ENCODE results near the gene GFY.

Gene GFY

DNA sequence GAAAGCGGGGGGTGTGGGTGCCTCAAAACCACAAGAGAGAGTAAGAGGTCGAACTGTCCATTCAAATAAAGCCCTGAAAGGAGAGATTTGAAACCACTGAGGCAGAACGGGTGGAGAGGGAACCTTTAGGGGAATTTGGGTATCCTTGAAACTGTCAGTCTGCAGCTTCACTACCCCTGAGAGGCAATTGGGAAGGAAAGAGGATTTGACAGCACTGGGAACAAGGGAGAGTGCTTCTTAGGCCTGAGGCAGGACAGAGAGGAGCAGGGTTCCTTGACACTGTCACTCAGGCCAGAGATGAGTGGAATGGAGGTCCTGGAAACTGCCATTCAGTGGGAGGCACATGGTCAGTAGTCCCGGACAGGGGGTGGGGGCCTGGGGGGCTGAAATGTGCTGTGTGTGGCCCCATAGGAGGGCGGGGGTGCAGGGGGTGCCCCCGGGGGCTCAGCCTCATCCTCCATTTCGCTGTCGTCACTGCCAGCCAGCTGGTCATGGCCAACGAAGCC lies 5.0 kb downstream of the GFY start:
- TF ChIP-seq CSDC2 (CRISPR knock-in tag; IDR thresholded peaks at IDR 0.05) = no peak
- TF ChIP-seq ARNTL (CRISPR knock-in tag; IDR thresholded peaks at IDR 0.05; ENCODE audit: borderline replicate concordance, low read depth) = no peak
- TF ChIP-seq, protein P1, sequence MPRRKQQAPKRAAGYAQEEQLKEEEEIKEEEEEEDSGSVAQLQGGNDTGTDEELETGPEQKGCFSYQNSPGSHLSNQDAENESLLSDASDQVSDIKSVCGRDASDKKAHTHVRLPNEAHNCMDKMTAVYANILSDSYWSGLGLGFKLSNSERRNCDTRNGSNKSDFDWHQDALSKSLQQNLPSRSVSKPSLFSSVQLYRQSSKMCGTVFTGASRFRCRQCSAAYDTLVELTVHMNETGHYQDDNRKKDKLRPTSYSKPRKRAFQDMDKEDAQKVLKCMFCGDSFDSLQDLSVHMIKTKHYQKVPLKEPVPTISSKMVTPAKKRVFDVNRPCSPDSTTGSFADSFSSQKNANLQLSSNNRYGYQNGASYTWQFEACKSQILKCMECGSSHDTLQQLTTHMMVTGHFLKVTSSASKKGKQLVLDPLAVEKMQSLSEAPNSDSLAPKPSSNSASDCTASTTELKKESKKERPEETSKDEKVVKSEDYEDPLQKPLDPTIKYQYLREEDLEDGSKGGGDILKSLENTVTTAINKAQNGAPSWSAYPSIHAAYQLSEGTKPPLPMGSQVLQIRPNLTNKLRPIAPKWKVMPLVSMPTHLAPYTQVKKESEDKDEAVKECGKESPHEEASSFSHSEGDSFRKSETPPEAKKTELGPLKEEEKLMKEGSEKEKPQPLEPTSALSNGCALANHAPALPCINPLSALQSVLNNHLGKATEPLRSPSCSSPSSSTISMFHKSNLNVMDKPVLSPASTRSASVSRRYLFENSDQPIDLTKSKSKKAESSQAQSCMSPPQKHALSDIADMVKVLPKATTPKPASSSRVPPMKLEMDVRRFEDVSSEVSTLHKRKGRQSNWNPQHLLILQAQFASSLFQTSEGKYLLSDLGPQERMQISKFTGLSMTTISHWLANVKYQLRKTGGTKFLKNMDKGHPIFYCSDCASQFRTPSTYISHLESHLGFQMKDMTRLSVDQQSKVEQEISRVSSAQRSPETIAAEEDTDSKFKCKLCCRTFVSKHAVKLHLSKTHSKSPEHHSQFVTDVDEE (CRISPR knock-in tag; IDR thresholded peaks at IDR 0.05) = no peak
- TF ChIP-seq, protein P2, sequence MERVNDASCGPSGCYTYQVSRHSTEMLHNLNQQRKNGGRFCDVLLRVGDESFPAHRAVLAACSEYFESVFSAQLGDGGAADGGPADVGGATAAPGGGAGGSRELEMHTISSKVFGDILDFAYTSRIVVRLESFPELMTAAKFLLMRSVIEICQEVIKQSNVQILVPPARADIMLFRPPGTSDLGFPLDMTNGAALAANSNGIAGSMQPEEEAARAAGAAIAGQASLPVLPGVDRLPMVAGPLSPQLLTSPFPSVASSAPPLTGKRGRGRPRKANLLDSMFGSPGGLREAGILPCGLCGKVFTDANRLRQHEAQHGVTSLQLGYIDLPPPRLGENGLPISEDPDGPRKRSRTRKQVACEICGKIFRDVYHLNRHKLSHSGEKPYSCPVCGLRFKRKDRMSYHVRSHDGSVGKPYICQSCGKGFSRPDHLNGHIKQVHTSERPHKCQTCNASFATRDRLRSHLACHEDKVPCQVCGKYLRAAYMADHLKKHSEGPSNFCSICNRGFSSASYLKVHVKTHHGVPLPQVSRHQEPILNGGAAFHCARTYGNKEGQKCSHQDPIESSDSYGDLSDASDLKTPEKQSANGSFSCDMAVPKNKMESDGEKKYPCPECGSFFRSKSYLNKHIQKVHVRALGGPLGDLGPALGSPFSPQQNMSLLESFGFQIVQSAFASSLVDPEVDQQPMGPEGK (CRISPR knock-in tag; IDR thresholded peaks at IDR 0.05; ENCODE audit: borderline replicate concordance) = no peak
- no peak for TF ChIP-seq ZNF70 (CRISPR knock-in tag; IDR thresholded peaks at IDR 0.05)
- TF ChIP-seq ESRRG (CRISPR knock-in tag; IDR thresholded peaks at IDR 0.05) = no peak
- no peak for TF ChIP-seq TOX (CRISPR knock-in tag; IDR thresholded peaks at IDR 0.05; ENCODE audit: borderline replicate concordance)
- no peak for TF ChIP-seq TCF4 (CRISPR knock-in tag; IDR thresholded peaks at IDR 0.05; ENCODE audit: borderline replicate concordance)
- TF ChIP-seq ZC3H10 (CRISPR knock-in tag; IDR thresholded peaks at IDR 0.05) = no peak
- no peak for TF ChIP-seq RARB (CRISPR knock-in tag; IDR thresholded peaks at IDR 0.05)
- TF ChIP-seq ZFP3 (CRISPR knock-in tag; IDR thresholded peaks at IDR 0.05) = no peak
- no peak for ATAC-seq

DNA sequence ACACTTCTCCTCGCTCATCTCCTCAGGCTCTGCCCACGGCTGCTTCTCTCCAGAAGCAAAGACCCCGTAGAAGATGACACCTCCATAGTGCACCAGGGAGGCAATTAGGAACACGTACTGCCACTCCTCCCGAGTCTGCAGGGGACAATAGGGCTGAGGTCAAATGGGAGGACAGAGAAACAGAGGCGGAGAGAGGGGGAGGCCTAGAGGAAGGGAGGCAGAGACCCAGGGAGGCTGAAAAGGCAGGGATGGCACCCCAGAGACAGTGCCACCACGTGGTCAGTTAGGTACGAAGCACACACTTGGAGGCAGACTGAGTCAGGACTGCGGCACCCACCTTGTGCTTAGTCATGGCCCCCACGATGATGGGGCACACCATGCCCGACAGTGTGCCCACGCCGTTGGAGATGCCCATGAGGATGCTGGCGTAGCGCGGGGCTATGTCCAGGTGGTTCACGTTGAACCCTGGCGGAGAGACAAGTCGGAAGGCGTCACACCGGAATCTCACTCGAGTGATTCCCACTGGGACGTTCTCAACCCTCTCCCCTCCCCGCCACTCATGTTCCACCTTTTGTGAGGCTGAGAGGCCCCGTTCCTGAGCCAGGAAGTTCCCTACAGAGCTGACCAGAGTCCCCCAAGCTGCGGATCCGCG lies 5.6 kb downstream of the GFY start:
- peak; percentile 56 for ATAC-seq
- TF ChIP-seq ISL1 (CRISPR knock-in tag; IDR thresholded peaks at IDR 0.05) (no peak), ARNTL (CRISPR knock-in tag; IDR thresholded peaks at IDR 0.05; ENCODE audit: borderline replicate concordance, low read depth) (no peak), PPARA (CRISPR knock-in tag; IDR thresholded peaks at IDR 0.05; ENCODE audit: borderline replicate concordance) (no peak), BACH2 (CRISPR knock-in tag; IDR thresholded peaks at IDR 0.05; ENCODE audit: borderline replicate concordance) (no peak), GLIS3 (CRISPR knock-in tag; IDR thresholded peaks at IDR 0.05) (no peak), ZNF70 (CRISPR knock-in tag; IDR thresholded peaks at IDR 0.05) (no peak), SNAI2 (CRISPR knock-in tag; IDR thresholded peaks at IDR 0.05) (no peak), ZFP3 (CRISPR knock-in tag; IDR thresholded peaks at IDR 0.05) (no peak)
- TF ChIP-seq, protein P3, sequence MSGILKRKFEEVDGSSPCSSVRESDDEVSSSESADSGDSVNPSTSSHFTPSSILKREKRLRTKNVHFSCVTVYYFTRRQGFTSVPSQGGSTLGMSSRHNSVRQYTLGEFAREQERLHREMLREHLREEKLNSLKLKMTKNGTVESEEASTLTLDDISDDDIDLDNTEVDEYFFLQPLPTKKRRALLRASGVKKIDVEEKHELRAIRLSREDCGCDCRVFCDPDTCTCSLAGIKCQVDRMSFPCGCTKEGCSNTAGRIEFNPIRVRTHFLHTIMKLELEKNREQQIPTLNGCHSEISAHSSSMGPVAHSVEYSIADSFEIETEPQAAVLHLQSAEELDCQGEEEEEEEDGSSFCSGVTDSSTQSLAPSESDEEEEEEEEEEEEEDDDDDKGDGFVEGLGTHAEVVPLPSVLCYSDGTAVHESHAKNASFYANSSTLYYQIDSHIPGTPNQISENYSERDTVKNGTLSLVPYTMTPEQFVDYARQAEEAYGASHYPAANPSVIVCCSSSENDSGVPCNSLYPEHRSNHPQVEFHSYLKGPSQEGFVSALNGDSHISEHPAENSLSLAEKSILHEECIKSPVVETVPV (CRISPR knock-in tag; IDR thresholded peaks at IDR 0.05) = no peak

DNA sequence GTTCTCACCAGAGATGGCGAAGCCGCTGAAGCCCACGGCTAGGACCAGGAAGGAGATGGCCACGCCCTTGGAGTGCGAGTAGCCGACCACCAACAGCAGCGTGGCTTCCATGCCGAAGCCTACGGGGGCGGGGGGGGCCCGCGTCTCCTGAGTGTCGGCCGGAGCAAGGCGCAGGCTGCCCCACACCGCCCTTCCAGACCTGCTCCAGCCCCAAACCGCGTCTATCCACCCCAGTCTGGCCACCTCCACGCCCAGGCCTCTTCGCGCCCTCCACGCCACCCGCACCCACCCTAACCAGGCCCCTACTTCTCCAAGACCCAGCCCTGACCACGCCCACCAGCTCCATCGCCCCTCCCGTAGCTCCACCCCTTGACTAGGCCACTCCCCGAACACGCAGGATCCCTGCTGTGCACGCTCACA lies 6.2 kb downstream of the GFY start:
- peak; percentile 40; the same call in 2 of the 3 replicates for ATAC-seq
- TF ChIP-seq, protein P1 (CRISPR knock-in tag; IDR thresholded peaks at IDR 0.05) = no peak
- TF ChIP-seq ZC3H10 (CRISPR knock-in tag; IDR thresholded peaks at IDR 0.05) = no peak
